NCI-H1930 (cell line): Measurements from ENCODE around the gene RPL18.
A peak's percentile ranks its signal among the peaks of the same experiment; 100 is the strongest.

Experiments used
- DNase-seq, 2 experiments: peaks; one replicate each; lab custom pipeline; 2025; lab: John Stamatoyannopoulos, UW

RPL18 gene

DNA sequence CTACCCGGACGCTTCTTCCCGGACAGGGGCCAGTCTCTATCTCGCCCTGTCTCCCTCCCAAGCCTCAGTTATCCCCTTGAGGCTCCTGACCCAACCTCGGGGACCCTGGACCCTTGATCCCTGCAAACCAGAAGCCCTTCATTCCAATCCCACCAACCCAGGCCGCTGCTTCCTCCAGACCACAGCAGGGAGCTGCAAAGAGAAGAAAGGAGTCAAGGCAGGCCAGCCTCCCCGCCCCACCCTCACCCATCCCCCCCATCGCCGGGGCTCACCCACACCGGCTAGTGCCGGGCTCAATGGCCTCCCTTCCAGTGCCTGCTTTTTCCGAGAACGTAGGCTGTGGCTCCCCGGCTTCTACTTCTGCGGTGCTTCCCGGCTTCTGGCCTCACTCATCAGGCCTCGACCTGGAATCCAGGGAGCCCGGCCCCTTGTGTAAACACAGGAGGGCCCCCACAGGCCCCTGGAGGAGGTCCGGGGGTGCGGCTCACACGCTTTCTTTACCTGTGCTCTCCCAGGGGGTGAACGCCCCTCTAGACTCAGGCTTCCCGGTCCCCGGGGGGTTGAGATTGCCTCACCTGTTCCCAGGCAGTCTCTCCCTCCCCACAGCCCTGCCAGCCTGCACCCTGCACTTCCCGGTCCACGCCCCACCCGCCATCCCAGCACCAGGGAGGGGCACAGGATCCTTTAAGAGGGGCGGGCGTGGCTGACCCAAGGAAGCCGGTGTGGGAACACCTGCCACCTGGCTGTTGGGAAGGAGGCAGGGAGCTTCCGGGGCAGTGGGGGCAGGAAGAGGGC, 4.3 kb downstream of the RPL18 start, which contains the start of gene FAM83E:
FAM83E (minus strand) TSS at position 641 of the 795 bp plus-strand sequence. CDS start 1,704 bp downstream, outside the sequence.
- no peak for DNase-seq

DNA sequence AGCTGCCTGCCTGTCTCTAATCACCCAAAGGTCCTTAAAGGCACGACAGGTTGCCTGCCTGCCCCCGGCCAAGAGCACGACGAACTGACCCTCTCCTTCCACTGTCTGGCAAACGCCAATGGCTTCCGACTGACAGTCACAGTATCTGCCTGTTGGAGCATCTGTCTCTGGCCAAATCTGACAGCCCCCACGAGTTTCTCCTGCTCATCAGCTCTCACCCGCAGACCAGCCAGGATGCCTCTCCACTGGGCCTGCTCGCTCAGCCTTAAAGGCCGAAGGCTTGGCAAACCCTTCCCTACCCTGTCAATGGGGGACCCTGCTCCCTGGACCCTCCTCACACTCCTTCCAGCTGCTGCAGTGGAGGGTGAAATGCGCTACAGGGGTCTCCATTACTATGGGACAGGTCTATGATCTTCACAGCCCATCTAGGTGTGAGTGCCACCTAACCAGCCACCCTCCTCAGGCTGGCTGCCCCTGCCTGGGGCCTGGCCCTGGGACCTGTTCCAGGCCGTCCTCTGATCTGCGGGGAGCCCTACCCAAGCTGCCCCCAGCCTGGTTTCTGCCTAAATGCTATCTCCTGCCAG, 5.0 kb downstream of the RPL18 start:
- DNase-seq: no peak

DNA sequence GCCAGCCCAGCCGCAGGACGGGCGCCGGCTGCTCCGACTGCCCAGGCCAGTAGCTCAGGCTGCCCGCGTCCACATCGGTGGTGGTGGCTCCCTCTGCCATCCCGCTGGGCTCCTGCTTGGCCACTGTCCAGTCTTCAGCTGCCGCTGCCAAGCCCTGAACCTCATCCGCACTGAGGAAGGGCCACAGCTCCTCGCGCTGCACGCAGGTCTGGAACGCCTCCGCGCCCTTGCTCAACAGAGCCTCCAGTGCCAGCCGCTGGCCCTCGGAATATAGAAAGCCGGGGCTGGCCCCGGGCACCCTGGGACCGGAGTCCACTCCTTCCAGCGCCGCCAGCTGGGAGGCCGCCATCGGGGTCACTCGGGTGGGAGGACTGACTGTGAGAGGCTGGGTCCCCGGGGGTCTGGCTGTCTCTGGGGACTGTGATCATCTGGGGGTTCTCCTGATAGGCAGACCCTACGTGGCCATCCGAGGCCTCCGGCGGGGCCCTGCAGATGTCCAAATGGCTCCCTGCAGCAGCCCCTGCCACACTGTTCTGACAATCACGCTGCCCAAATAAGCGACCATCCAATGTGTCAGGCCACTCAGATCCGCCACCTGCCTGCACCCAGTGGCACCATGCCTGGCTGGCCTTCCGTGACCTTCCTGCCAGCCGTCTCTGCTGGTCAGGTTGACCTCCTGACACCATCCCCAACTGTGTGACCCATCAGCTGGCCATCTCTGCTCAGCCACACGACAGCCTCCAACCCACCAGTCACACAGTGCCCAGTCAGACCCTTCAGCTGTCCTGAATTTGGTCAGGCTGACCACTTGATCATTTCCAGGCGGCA, 5.7 kb downstream of the RPL18 start:
- DNase-seq: no peak

DNA sequence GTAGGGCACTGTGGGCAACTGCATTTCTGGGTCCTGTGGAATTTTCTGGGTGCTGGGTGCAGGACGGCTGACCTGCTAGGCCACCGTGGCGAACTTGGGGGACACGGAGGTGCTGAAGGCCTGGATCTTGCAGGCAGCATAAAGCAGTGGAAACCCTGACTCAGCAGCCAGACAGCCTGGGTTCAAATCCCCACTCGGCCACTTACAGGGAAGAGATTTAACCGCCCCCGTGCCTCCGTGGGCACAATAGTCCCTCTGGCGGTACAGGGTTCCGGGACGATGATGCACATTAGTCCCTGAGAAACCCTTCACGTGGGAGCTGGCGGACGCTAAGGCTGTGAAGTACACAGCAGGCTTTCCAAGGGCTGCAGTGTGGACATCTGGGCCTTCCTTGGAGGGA, 7.1 kb downstream of the RPL18 start:
- DNase-seq: no peak

DNA sequence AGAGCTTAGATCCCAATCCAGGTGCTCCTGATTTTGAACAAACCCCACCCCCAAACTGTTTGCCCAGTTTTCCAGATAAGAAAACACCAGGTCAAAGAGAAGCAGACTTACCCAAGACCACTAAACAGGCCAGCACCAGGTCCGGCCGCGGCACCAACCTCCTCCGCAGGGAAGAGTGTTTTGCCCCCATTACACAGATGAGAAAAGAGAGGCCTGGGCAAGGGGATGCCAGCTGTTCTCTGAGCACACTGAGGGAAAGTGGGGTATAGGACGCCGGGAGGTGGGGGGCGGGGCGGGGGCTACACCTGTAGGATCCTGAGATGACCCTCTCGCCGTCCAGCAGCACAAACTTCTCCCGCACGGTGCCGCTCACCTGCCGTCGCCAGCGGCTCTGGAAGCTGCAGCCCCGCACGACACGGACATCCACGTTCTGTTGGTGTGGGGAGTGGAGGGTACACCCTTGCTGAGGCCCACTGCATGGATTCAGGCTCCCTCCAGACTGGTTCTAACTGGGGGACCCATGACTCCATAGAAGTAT, 9.3 kb downstream of the RPL18 start:
- no peak for DNase-seq

DNA sequence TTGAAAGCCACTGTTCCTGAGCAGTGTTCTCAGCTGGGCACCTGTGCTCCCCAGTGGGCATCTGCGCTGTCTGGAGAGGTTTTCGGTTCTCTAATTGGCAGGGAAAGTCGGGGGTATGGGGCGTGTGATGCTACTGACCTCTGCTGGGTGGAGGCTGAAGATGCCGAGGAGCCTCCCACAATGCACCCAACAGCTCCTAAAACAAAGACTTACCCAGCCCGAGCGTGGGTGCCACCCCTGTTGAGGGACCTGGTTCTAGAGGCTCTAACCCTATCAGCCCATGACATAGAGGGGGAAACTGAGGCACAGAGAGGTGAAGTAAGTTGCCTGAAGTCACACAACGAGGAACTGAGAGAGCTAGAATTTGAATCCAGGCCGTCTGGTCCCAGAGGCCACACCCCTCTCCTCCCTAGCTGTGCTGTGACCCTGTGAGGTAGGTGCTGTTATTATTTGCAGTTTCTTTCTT, 10.1 kb downstream of the RPL18 start:
- DNase-seq: peak in 1 of 2 experiments; percentile 34

DNA sequence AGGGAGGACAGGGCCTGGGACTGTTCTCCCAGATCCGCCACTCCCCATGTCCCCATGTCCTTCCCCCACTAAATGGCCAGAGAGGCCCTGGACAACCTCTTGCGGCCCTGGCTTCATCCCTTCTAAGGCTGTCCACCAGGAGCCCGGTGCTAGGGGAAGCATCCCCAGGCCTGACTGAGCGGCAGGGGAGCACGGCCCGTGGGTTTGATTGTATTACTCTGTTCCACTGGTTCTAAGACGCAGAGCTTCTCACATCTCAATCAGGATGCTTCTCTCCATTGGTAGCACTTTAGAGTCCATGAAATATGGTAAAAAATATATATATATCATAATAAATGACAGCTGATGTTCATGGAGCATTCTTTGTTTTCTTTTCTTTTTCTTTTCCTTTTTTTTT, 11.6 kb downstream of the RPL18 start:
- DNase-seq: no peak

DNA sequence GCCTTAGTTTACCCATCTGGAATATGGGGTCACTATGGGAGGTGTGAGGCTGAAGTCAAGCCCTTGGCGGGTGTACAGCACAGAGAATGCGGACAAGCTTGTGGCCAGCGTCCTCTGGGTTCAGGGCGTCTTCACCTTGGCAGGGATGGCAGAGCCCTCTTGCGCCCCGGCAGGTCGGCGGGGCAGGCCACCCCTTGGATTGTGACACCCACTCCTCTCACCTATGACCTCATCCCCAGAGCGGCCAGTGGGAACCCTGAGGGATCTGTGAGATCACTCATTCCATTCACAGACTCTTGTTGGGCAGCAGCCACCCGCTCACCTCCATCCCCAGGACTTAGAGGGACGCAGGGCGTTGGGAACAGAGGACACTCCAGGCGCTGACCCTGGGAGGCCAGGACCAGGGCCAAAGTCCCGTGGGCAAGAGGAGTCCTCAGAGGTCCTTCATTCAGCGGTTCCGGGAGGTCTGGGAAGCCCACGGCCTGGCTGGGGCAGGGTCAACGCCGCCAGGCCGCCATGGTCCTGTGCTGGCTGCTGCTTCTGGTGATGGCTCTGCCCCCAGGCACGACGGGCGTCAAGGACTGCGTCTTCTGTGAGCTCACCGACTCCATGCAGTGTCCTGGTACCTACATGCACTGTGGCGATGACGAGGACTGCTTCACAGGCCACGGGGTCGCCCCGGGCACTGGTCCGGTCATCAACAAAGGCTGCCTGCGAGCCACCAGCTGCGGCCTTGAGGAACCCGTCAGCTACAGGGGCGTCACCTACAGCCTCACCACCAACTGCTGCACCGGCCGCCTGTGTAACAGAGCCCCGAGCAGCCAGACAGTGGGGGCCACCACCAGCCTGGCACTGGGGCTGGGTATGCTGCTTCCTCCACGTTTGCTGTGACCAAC, 12.3 kb downstream of the RPL18 start, which contains the start of gene SPACA4:
SPACA4 (plus strand) TSS at position 280 of the 896 bp plus-strand sequence; CDS start at position 517, 237 bp downstream.
- no peak for DNase-seq

DNA sequence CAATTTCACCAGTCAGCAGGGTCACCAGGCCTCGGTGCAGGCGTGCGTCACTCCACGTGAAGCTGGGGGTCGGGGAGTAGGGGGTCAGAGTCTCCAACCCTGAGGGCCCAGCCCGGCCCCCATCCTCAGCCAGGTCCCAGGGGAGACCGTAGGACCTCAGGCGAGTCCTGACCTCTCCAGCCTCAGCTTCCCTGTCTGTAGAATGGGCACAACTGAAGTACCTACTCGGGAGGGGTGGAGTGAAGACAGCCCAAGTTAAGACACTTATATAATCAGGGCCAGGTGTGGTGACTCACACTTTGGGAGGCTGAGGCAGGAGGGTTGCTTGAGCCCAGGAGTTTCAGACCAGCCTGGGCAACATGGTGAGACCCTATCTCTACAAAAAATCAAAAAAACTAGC, 15.1 kb downstream of the RPL18 start:
- no peak for DNase-seq

DNA sequence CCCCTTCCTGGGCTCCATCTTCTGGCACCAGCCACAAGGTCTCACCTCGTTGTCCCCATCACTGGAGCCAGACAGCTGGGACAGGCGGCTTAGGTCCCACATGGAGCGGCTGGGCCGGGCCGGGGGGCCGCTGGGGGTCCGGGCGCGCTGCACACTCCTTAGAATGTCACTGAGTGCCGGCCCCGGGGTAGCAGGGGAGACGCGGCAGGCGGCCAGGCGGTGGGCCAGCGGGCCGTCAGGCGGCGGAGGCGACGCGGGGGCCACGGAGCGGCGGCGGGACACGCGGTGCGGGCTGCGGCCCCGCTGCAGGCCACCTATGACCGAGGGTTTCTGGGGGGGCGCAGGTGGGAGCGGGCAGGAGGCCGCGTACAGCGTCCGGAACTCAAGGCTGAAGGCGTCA, 15.5 kb downstream of the RPL18 start:
- DNase-seq: no peak

DNA sequence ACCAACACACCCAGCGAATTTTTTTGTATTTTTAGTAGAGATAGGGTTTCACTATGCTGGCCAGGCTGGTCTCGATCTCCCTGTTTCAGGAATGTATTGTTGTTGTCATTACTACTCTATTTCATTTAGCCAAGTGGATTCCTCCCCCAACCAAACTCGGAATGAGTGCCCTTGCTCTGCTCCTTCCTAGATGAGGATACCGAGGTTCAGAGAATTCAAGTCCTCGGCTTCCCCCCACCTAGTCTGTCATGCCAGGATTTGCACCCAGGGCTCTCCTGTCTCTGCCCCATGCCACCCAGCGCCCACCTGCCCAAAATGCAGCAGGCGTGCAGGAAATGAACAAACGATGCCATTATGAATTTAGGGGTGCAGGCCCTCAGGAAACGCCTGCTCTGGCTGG, 16.0 kb downstream of the RPL18 start:
- DNase-seq: no peak

DNA sequence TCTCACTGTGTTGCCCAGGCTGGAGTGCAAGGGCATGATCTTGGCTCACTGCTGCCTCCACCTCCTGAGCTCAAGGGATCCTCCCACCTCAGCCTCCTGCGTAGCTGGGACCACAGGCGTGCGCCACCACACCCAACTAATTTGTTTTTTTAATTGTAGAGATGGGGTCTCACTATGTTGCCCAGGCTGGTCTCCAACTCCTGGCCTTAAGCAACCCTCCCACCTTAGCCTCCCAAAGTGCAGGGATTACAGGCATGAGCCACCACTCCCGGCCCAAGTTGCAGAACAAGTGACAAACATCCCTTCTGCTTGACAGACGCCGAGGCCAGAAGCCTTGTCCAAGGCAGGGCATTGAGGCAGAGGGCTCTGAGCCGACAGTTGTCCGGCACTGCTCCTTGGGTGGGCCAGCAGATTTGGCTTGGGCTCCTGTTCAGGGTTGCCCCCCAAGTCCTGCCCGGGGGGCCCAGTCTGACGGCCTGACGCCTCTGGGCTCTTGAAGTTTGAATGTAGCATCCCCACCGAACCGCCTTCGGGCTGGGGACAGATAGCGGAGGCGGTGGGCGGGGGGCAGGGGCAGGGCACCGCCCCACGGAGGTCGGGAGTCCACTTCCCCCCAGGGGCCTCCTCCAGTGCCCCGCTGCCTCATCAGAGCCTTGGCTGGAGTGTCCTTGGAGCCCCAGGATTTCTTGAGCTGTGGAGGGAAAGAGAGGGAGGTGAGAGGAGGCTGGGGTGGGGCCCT, 18.1 kb downstream of the RPL18 start:
- no peak for DNase-seq

DNA sequence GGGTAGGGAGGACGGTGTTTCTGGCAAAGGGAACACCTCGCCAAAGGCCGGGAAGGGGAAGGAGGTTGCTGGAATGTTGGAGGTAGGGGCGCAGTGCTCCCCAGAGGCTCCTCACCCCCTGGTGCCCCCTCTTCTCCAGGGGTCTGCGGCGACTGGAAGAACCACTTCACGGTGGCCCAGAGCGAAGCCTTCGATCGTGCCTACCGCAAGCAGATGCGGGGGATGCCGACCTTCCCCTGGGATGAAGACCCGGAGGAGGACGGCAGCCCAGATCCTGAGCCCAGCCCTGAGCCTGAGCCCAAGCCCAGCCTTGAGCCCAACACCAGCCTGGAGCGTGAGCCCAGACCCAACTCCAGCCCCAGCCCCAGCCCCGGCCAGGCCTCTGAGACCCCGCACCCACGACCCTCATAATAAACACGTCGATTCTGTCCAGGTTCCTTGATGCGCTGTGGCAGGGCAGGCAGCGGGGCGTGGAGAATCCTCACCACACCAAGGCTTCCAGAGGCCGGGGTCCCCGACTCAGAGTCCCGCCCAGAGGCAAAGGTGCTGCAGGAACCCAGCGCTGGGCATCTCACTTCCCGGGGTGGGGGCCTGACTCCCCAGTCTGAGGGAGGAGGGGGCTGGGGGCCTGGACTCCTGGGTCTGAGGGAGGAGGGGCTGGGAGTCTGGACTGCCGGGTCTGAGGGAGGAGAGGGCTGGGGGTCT, 19.8 kb downstream of the RPL18 start:
- no peak for DNase-seq

DNA sequence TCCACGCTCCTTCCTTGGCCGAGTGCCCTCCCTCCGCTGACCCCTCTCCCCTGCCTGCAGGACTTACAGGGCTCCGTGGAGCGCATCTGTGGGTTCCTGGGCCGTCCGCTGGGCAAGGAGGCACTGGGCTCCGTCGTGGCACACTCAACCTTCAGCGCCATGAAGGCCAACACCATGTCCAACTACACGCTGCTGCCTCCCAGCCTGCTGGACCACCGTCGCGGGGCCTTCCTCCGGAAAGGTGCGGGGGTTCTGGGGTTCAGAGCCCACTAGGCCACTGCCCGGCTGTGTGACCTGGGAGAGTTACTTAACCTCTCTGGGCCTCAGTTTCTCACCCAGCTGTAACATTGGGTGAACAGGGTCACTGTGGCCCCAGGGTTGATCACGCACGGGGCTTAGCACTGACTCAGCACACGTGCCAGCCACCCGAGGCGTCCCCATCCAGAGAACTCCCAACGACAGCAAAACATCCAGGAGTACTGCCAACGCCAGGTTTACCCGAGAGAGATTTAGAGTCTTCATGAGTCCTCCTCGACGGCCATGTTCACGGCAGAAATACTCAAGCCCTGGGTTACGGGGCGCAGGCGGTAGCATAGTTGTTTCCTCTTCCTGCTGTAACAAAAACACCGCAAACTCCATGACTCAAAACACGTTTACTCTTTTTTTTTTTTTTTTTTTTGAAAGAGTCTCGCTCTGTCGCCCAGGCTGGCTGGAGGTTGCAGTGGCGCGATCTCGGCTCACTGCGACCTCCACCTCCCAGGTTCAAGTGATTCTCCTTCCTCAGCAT, 22.1 kb downstream of the RPL18 start:
- no peak for DNase-seq

DNA sequence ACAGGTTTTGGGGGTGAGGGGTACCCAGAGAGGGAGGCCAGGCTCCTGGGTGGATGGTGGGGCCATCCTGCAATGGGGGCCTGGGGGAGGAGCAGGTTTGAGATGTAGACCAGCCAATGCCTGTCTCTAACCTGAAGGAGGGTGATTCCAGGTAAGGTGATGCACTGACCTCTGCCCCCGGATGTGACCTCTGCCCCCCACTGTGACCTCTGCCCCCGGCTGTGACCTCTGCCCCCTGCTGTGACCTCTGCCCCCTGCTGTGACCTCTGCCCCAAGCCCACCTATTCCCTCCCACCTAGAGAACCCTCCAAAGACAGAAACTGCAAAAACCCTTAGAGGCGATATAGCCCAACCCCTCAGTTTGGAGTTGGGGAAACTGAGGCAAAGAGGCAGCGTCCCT, 22.7 kb downstream of the RPL18 start:
- no peak for DNase-seq

DNA sequence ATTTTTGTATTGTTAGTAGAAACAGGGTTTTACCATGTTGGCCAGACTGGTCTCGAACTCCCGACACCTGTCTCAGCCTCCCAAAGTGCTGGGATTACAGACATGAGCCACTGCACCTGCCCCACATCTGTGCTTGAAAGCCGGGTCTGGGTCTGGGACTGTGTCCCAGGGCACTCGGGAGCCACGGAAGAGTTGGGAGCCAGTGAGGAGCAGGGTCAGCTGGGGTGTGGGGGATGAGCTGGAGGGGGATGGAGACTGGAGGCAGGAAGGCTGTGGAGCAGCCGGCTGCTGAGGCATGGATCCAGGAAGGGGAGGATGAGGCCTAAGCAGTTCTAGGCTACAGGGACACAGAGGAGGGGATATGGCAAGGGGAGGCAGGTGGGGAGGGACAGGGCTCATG, 23.1 kb downstream of the RPL18 start:
- no peak for DNase-seq

DNA sequence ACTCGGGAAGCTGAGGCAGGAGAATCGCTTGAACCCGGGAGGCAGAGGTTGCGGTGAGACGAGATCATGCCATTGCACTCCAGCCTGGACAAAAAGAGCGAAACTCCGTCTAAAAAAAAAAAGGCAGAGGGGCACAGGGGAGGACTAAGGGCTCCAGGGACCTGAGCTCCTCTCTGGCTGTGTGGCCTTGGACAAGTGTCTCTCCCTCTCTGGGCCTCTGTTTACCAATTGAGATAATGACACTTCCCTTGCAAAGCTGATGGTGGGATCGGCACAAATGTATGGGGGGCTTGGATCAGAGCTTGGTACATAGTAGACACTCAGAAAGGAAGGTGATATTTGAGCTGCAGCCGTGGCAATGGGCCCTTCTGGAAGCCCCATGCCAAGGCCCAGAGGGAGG, 23.8 kb downstream of the RPL18 start:
- no peak for DNase-seq

DNA sequence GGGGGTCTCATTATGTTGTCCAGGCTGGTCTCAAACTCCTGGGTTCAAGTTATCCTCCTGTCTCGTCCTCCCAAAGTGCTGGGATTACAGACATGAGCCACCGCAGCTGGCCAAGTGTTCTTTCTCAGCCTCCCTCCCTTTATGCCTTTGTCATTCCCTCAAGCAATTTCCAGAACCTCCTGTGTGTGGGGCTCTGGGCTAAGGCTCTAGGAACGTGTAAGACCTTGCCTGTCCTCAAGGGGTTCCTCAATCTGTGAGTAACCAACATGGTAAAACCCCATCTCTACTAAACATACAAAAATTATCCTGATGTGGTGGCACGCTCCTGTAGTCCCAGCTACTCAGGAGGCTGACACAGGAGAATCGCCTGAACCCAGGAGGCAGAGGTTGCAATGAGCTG, 28.0 kb downstream of the RPL18 start:
- no peak for DNase-seq
